Fibroblast of villous mesenchyme (primary cell): ENCODE measurements around the gene AKAP8. TPM values are rescaled to one million over a fixed set of nuclear protein-coding genes. Genes with fewer than 3 reads are reported as not detected.
A peak's percentile ranks its signal among the peaks of the same experiment; 100 is the strongest.

Experiments
- DNase-seq: peaks from one replicate; pipeline ENCODE4 v3.0.0-alpha.2; 2010; ENCODE audit warnings: low read depth
- H3K4me3 ChIP-seq: 2 replicates; pipeline ENCODE4 v1.5.1; 2011; ENCODE audit warnings: low read depth, mild to moderate bottlenecking, low read length
- total RNA-seq: library from RNA; depleted of rRNA; stranded (reverse); fragments of >200 nt; gene quantifications from 2 replicates; pipeline ENCODE4 v1.2.3, GENCODE V29; 2012
- TF ChIP-seq, protein P1 (sequence below): IDR thresholded peaks from 2 replicates; pipeline ENCODE4 v1.5.1; 2012; ENCODE audit warnings: low read depth, mild to moderate bottlenecking, low read length; ENCODE audit not compliant: insufficient read depth

The AKAP8 gene
- total RNA-seq, 1 donor: 16.0 TPM

DNA sequence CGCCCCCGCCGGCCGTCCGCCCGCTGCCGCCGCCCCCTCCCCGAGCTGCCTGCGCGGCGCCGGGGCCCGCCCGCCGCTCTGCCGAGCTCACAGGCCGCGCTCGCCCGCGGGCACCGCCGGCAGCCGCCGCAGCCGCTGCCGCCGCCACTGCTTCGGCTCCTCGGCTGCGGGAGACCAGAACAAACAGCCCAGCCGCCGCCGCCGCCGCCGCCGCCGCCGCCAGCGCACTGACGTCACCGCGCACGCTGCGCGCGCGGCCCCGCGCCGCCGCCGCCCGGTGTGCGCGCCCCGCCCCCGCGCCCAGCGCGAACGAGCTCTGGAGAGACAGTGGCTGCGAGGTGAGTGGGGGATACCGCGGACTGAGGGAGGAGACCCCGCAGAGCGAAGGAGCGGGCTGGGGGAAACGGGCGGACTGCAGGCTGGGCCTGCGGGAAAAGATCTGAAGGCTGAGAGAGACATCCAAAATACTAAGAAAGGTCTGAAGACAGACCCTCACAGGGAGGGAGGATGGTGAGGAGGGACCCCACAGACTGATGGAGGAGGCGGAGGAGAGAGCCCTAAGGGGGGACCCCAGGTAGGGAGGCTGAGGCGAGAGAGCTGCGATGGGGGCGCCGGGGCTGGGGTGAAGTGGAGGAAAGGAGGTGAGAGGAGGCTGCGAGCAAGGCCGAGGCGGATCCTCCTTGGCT is 47.1 kb downstream of the AKAP8 start, which contains the start of gene BRD4:
Gene BRD4 (minus strand): TSS at position 229 of the 686 bp plus-strand sequence. CDS start 59,440 bp downstream, outside the sequence.
- TF ChIP-seq, protein P1, sequence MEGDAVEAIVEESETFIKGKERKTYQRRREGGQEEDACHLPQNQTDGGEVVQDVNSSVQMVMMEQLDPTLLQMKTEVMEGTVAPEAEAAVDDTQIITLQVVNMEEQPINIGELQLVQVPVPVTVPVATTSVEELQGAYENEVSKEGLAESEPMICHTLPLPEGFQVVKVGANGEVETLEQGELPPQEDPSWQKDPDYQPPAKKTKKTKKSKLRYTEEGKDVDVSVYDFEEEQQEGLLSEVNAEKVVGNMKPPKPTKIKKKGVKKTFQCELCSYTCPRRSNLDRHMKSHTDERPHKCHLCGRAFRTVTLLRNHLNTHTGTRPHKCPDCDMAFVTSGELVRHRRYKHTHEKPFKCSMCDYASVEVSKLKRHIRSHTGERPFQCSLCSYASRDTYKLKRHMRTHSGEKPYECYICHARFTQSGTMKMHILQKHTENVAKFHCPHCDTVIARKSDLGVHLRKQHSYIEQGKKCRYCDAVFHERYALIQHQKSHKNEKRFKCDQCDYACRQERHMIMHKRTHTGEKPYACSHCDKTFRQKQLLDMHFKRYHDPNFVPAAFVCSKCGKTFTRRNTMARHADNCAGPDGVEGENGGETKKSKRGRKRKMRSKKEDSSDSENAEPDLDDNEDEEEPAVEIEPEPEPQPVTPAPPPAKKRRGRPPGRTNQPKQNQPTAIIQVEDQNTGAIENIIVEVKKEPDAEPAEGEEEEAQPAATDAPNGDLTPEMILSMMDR: no peak
- peak within 1 kb of the TSS; percentile 83 for H3K4me3 ChIP-seq
- DNase-seq: peak; percentile 55

DNA sequence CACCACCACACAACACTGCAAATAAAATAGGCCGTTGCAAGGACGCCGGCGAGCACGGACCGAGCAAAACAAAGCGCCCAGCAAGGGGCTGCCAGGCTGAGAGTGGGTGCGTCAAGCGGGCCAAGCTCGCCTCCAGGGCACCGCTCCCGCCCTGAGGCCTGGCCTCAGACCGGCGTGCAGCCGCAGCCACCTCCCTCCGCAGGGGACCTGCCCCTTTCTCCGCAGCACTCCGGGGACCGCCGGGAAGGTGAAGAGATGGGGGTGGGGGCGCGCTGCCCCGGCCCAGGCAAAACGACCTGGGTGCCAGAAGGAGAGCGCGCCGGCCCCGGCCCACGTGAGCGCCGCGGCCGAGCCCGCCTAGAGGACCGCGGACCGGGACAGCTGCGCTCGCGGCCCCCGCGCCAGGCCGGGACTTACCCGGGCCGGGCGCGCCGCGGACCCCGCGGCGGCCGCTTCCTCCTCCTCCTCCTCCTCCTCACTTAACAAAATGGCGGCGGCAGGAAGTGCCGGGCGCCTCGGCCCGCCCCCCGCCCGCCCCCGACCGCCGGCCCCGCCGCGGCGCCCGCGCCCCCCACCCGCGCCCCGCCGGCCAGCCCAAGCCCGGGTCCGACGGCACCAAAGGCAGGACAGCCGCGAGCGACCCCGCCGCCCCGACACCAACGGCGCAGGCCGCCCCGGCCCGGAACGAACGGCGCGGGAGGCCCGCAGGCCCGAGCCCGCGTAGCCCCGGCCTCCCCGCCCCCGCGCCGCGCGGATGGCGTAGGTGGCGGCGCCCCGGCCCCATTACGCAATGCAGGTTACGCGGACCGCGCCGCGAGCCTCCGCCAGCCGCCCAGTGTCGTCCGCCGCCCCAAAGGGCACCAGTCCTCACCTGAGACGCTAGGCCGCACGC is 47.9 kb downstream of the AKAP8 start:
- peak overlapping the region; percentile 83 for H3K4me3 ChIP-seq
- TF ChIP-seq, protein P1: no peak
- peak; percentile 65 for DNase-seq

DNA sequence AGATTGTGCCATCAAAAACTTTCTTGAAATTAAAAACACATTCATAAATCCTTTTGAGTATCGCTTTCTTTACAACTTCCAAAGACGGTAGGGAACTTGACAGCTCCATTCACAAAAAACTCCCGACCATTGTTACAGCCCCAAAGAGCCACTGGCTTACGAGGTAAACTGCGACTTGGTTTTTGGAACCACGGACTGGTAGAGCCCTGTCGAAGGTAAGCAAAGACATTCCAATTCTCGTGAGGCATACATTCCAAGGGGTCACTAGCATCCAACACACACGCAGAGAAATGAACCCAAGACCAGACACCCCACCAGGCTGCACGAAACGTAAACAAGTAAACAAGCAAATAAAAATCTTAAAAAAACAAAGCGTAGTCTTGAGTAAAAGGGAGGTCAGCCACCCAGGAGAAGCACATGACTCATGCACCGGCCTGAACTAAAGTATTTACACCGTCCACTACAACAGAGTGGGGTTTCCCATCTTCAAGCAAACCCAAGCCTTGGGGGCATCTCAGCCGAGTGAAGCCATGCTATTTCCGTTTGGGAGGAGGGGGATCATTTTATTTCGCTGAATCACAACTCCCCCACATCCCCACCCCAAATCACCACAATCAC is 48.7 kb downstream of the AKAP8 start:
- peak; percentile 83 for DNase-seq
- H3K4me3 ChIP-seq: peak overlapping the region; percentile 83
- TF ChIP-seq, protein P1: no peak

- H3K4me3 ChIP-seq: peak overlapping the region; percentile 5
- DNase-seq: no peak
- TF ChIP-seq, protein P1: no peak
These were observed 51.3 kb downstream of the AKAP8 start for GRCh38 chr19:15328312-15328711.

DNA sequence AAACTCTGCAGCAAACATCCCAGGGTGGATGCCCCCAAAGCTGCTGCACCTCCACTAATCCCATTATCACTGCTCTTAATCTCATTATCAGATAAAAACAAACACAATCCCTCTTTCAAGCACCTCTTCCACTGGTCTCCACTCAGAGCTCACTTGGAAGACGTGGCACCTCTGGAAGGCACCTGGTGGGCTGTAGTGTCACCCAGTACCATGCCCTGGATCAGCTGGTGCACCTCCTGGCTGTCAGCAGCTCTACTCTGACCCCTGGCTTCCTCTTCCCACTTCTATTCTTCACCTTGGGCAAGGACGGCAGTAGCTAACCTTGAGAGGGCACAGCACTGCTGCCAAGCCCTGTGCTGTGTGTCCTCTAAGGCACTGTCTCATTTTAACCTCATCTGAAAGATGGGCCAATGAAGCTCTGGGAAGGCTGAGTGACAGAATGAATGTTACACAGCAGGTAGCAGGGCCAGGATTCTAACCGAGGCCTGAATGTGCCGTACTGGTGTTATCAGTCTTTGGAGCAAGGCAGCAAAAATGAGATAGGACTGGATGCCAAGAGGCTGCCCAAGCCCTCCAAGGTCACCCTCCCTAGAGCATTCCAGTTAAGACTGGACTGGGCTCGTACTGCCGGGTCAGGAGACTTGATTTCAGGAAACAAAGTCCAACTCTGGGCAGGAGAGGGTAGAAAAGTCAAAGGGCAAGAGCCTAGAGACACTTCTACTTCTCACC is 54.6 kb downstream of the AKAP8 start:
- DNase-seq: no peak
- no peak overlapping the region for H3K4me3 ChIP-seq
- TF ChIP-seq, protein P1: no peak
